Activated CD4-positive, alpha-beta T cell treated with anti-CD3 and anti-CD28 coated beads, Interleukin-2, amount 50 U/mL, for 1 hour (primary cell): ENCODE data around the gene NRBF2.
"Not testable (repeated sequence)": the region's sequence is repeated elsewhere in the genome, so short reads cannot be mapped to it uniquely, and the experiment has no call there.

ENCODE experiments used
- DNase-seq: peaks from one replicate; pipeline ENCODE4 v3.0.0-alpha.2; 2020

The NRBF2 gene

DNA sequence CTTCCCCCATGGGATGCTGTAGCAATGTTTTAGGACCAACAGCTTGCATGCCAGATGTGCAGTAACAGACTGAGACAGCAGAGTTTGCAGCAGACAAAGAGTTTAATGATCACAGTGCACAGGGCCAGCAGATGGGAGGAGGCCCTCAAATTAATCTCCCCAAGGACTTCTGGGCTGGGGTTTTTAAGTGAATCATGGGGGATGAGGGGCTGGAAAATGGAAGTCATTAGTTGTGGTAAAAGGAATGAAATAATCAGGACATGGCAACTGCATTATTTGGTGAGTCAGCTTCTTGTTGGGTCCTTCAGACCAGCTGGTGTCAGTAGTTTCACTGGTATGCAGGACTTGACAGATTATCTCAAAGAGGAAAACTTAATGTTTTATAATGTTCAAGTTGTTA lies 12.6 kb upstream of the NRBF2 start:
- no peak for DNase-seq

DNA sequence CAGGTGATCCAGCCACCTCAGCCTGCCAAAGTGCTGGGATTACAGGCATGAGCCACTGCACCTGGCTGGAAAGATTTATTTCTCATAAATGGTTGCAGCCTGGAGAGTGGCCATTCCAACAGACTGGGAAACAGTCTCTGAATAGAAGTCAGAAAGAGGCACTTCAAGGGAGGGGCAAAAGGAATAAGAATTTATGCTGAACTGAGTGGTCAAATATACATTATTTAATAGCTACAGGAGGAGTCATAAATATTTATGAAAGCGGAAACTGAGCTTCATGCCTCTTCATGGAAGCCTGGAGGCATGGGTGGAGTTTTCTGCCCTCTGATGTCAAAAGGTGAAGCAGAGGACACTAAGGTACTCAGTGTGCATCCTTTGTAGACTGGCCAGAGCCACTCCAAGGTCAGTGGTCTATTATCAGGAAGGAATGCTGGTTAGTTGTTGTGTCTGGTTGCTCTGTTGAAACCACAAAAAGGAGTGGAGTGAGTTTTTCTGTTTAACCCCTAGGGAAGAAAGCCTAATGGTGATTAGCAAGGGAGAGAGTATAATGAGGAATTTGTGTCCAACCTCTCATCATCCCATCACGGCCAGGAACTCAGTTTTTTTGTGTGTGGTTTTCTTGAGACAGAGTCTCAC lies 9.3 kb upstream of the NRBF2 start:
- no peak for DNase-seq

DNA sequence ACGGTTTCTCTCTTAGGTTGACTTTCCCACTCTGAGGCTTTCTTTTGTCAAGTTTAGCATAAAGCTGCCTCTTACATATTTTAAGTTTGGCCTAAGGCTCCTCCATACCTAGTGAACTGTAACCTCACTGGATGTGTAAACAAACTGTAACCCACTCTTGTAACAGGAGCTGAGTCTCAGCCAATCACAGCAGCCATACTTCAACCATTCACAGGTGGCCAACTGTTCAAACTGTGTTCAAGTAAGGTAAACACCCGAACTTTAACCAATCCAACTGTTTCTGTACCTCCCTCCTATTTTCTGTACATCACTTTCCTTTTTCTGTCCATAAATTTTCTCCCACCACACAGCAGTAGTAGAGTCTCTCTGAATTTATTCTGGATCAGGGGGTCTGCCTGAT lies 7.7 kb upstream of the NRBF2 start:
- no peak for DNase-seq

DNA sequence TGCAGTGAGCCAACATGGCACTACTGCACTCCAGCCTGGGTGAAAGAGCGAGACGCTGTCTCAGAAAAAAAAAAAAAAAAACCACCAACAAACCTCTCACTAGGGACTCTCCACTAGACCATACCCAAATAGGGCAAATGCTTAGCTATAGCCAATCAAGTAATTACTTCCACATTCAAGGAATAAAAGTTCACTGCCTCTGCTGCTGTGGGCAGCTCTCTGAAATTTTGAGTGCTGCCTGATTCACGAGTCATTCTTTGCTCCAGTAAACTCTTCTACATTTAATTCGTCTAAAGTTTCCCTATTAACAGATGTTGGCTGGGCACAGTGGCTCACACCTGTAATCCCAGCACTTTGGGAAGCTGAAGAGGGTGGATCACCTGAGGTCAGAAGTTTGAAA lies 4.7 kb upstream of the NRBF2 start:
- no peak for DNase-seq

DNA sequence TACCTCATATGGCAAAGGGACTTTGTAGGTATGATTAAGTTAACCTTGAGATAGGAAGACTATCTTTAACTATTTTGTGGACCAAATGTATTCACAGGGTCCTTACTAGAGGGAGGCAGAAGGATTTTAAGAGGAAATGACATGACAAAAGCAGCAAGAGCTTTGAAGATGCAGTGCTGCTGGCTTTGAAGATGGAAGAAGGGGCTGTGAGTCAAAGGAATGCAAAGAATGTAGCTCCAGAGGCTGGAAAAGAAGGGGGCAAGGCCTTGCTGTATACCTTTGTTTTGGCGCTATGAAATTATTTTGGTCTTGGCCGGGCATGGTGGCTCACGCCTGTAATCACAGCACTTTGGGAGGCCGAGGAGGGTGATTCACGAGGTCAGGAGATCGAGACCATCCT lies 3.2 kb upstream of the NRBF2 start:
- DNase-seq = no peak

DNA sequence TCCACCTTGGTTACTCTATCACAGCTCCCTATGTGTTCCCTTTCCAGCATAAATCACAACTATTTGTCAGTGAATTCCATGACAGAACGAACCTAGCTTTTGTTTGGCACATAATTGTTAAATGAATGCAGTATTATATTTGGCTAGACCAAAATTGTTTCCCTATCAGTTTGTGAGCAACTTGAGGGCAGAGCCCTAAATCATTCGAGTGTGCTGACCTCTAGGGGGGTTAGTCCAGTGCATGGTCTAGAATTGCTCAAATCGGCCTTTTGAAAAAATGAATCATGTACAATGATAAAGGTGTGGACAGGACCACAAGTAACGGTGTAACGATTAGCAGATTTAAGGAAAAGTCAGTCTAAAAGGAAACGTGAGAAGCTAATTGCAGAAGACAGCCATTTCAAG lies 475 bp upstream of the NRBF2 start:
- no peak for DNase-seq

DNA sequence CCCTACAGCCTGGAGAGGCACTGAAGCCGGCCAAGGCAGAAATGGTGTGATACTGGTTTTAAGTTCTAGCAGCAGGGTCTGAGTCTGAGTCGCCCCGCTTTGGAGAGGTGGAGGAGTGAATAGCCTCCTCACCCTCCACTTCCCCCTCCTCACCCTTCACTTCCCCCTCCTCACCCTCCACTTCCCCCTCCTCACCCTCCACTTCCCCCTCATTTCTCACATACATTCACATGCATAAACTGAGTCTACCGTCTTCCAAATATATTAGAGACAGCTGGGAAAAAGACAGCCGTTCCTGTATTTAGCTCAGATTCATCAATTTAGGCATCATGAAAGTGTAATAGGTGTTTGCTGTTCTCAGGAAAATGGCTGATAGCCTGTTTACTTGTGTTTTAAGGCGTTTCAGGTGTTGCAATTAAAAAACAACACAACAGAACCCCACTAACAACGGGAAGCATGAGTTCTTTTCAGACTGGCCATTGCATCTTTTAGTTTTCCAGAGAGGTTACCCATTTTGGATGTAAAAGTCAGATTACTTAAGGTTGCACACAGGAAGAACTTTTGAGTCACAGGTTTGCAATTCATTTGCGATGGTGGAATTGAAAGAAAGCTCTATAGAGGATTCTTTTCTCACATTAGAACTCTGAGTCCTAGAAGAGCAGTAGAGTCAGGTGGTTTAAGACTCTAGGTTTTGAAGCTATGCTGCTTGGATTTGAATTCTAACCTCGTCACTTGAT lies 861 bp downstream of the NRBF2 start:
- no peak for DNase-seq

DNA sequence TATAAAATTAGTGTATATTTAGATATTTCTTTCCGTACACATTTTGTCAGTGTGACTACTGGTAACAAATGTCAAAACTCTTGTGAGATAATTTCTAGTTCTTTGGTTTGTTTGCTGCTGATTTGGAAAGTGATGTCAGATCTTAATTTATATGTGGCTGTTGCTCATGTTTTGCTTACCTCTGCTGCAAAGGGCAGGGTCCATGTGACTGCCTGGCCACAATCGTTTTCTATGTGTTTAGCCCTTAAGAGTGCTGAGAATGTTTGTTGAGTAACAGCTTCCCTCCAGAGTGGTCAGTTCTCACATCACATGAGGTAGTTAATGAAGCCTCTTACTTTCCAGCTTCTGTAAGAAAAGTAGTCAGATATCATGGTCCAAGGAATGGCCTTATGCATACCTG lies 4.2 kb downstream of the NRBF2 start:
- no peak for DNase-seq

DNA sequence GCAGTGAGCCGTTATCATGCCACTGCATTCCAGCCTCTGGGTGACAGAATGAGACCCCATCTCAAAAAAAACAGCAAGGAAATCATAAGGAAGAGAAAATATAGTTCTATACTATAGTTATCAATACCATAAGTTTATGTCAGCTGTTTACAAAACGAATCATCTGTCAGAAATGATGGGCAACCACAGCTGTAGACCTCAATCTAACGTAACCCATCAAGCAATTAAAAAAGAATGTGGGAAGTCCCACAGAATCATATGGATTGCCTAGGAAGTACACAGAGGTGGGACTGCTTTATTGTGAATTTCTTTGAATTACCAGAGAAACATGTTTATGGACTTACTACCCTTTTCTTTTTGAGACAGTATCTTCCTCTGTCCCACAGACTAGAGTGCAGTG lies 6.9 kb downstream of the NRBF2 start:
- DNase-seq = no peak

DNA sequence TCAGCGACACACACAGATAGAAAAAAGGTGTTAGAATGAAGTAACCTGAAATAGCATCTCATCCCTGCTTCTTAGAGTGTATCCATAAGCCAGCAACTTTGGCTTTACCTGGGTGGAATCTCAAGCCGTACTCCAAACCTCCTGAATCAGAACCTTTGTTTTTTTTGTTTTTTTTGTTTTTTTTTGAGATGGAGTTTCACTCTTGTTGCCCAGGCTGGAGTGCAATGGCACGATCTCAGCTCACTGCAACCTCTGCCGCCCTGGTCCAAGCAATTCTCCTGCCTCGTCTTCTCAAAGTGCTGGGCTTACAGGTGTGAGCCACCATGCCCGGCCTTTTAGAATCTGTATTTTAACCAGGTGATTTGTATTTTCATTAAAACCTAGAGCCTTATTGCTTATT lies 9.0 kb downstream of the NRBF2 start:
- DNase-seq = no peak

DNA sequence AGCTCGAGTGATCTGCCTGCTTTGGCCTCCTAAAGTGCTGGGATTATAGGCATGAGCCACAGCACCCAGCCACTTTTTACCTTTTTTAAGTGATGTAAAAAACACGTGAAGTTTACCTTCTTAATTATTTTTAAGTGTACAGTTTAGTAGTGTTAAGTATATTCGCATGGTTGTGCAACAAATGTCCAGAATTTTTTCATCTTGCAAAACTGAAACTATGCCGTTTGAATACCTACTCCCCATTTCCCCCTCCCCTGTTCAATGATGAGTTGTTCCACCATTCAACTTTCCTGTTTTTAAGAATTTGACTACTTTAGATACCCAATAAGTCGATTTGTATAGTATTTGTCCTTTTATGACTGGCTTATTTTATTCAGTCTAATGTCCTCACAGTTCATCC lies 10.9 kb downstream of the NRBF2 start:
- no peak for DNase-seq

DNA sequence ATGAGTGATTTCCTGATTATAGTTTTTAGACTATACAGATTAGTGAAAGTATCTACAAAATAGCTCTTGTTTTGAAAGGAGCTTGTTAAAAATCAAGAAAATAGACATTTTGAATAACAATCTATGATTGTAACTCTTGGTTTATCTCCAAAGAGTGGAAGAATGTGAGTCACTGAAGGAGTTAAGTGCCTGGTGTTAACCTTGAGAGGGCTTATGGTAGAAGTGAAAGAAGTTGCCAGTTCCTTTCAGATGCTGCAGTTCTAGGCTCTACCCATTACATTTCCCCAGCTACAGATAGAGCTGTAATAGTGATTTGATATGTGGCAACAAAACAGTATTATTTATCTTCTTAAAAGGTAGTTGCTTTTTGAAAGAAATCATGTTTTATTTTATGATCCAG lies 12.7 kb downstream of the NRBF2 start:
- no peak for DNase-seq

DNA sequence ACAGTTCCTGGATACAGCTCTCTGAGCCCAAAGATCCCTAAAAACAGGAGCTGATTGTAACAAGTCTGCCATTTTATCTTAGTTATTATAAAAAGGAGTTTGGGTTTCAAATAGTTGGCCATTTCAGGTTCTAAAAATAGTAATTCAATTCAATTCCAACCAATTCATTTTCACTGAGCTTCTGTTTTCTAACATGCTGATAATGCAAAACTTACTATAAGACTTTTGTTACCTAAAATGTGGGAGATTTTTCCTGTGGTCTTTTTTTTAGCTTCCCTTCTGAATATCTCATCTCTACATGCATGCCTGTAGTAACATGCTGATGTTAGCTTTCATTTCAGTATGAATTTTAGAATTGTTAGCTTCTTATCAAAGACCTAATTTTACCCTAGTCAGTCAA lies 13.4 kb downstream of the NRBF2 start:
- DNase-seq = no peak

DNA sequence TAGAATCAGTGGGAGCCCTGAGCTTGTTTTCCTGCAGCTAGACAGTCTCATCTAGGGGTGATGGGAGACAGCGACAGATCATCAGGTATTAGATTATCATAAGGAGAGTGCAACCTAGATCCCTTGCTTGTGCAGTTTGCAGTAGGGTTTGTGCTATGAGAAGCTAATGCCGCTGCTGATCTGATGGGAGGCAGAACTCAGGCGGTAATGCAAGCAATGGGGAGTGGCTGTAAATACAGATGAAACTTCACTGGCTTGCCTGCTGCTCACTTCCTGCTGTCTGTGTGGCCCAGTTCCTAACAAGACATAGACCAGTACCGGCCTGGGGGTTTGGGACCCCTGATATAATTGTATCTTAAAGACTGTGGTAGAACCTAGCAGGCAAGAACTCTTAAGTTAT lies 17.6 kb downstream of the NRBF2 start:
- no peak for DNase-seq

DNA sequence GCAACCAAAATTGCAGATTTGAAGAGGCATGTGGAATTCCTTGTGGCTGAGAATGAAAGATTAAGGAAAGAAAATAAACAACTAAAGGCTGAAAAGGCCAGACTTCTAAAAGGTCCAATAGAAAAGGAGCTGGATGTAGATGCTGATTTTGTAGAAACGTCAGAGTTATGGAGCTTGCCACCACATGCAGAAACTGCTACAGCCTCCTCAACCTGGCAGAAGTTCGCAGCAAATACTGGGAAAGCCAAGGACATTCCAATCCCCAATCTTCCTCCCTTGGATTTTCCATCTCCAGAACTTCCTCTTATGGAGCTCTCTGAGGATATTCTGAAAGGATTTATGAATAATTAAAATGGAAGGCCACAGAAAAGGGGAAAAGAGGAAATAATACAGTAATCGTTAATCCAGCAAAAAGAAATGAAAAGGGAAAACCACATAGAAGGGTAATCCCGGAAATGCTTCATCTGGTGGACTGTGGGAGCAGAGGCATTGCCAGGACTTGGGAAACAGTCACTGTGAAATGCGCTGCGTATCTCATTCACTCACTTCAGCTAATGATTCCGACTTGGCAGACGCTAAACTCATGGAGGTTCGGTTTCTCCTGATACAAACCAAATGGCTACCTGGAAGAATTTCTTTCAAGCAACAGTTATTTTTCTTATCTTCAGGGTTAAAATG lies 20.9 kb downstream of the NRBF2 start:
- DNase-seq = not testable (repeated sequence)

DNA sequence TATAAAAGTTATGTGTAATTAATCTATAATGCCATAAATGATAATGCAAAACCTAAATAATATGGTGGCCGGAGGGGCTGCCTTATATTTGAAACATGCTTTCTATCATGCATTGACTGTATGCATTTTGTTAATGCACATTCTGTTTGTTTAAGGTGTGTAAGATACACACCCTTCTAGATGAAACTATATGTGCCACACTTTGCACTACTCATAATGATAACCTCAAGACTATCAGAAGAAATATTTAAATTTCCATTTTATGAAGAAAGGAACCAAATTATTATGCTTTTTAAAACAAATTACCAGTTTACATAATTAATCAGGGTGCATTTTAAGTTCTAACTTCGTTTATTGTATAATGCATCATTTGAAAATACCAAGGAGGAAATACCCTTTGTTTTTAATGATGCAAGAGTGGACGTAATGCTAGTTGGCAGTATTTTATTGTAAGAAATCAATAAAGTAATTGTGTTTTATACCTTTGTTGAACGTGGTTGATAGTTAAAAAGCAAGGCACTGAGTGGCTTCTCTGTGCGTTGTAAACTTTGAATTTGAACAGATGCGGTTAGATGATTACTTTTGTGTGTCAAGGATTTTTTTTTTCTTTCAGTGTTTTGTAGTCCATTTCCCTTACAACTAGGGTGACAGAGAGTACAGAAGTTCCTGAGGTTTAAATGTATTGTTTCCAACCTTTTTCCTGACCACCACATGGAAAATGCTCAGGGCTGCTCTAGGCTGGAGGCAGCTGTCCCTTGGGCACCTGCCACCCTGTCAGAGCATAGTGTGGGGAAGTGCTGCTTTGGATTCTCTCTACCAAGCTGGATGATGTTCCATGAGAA lies 21.6 kb downstream of the NRBF2 start:
- DNase-seq = no peak

DNA sequence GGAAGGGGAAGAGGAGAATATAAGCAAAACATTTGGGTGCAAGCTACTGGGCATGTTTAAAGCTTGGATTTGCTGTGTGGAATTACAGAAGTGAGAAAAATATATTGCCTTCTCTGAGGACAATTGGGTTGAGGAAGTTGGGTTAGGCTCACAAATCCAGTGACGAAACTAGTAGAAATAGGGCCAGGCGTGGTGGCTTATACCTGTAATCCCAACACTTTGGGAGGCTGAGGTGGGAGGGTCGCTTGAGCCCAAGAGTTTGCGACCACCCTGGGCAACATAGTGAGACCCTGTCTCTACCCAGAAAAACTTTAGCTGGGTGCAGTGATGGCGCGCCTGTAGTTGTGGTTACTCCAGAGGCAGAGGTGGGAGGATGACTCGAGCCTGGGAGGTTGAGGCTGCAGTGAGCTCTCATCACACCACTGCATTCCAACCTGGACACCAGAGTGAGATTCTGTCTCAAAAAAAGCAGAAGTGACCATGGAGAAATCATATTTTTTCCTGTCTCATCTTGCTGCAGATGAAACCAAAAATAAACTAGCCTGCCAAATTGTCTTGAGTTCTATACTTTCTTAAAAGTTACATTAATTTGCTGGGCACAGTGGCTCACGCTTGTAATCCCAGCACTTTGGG lies 22.4 kb downstream of the NRBF2 start:
- no peak for DNase-seq

DNA sequence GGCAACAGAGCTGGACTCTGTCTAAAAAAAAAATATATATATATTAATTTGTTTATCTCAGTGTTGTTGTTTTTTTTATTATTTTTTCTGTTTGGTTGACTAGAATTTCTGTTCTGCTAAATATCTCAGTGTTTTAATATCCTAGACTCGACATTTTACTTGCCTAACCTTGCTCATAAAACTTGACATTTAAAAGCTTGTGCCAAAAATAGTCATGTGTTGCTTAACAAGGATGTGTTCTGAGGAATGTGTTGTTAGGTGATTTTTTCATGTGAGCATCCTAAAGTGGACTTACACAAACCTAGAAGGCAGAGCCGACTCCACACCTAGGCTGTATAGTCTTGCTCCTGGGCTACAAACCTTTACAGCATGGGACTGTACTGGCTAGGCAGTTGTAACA lies 23.1 kb downstream of the NRBF2 start:
- DNase-seq = no peak

DNA sequence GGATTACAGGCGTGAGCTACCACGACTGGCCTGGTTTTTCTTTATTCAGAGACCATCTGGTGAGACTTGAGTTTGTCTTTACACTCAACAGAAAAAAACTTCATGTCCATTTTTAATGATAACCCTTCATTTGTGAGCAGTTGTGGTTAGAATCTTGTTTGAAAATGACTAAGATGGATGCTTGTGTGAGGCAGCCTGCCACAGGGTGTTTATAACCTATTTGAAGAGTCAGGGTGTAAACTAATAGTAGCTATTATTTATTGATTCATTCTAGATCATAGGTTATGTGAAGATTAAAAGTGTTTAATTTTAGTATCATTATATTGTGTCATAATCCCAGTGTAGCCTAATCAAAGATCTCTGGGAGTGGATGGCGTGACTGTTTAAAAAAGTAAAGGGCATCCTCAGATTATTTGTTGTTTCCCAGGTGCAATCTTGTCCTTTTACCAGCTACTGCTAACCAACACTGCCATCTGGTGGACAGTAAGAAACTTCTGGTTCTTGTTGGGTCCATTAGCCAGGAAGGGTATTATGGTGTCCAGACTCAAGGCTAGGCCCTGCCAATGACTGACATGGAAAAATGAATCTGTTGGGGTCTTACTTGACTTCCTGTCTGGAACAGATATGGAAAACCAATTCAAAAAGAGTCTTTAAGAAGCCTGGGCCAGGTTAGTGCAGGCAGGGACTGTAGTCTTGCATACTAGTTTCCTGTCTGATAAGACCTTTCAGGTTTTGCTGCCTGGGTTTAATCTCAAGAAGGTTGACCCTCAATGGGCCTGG lies 24.9 kb downstream of the NRBF2 start:
- DNase-seq = no peak

DNA sequence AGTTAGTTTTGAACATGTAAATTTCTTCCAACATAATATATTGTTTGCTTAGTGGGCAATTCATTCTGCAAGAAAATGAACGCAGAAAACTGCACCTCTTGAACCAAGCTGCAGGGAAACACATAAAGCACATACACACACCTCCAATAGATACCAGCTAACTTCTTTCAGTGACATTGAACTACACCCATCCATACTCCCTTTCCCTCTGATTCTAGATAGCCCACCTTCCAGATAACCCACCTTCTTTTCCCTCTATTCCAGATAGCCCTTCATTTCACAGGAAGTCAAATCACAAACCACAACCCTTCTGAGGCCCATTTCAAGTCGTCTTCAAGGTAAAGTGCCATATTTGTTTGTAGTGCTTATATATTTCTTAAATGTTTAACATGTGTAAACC lies 28.5 kb downstream of the NRBF2 start:
- DNase-seq = no peak

DNA sequence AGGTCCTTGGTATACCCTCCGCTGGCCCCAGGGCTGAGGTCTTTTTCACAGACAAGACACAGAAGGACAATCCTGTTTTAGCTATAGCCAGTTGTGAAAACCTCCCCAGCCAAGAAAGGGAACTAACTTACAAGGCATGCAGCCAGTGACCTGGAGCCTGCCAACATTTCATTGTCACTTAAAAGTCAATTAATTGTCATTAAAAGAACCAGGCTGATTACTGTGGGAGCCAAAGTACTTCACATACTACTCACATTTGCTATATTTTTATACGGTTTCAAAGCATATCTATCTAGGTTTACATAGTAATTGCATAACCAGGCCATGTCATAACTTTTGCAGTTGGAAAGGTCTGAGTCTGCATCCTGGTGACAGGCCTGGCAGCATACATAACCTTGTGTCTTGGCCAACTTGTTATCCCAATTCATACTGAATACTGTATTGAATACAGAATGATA lies 31.1 kb downstream of the NRBF2 start:
- no peak for DNase-seq

DNA sequence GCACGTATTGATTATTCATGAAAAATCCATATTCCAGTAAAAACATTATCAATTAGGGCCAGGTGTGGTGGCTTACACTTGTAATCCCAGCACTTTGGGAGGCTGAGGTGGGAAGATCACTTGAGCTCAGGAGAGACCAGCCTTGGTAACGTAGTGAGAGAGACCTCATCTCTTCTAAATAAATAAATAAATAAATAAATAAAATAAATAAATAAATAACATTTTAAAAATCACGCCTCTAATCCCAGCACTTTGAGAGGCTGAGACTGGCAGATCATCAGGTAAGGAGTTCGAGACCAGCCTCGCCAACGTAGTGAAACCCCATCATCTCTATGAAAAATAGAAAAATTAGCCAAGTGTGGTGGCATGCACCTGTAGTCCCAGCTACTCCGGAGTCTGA lies 32.1 kb downstream of the NRBF2 start:
- no peak for DNase-seq
